Ishikawa (cell line): ENCODE measurements around the gene RNASEL.

Experiments
- CREB1 ChIP-seq: IDR thresholded peaks from 2 replicates; pipeline ENCODE4 v1.6.1; 2012; ENCODE audit warnings: low read depth
- EP300 ChIP-seq: IDR thresholded peaks from 2 replicates; pipeline ENCODE4 v1.6.1; 2012; ENCODE audit warnings: borderline replicate concordance
- MAX ChIP-seq: IDR thresholded peaks from 2 replicates; pipeline ENCODE4 v1.6.1; 2012
- RAD21 ChIP-seq: IDR thresholded peaks from 2 replicates; pipeline ENCODE4 v1.6.1; 2012; ENCODE audit warnings: low read depth
- REST ChIP-seq: IDR thresholded peaks from 2 replicates; pipeline ENCODE4 v1.6.1; 2012; ENCODE audit warnings: low read depth, mild to moderate bottlenecking
- TAF1 ChIP-seq: IDR thresholded peaks from 2 replicates; pipeline ENCODE4 v1.6.1; 2012; ENCODE audit warnings: low read depth, mild to moderate bottlenecking
- TCF12 ChIP-seq: IDR thresholded peaks from 2 replicates; pipeline ENCODE4 v1.6.1; 2012; ENCODE audit warnings: low read depth
- USF1 ChIP-seq: IDR thresholded peaks from 2 replicates; pipeline ENCODE4 v1.6.1; 2012
- YY1 ChIP-seq: IDR thresholded peaks from 2 replicates; pipeline ENCODE4 v1.6.1; 2012; ENCODE audit warnings: low read depth
- ZBTB7A ChIP-seq: IDR thresholded peaks from 2 replicates; pipeline ENCODE4 v1.6.1; 2012; ENCODE audit warnings: low read depth

- TF ChIP-seq EP300 (no peak), RAD21 (no peak), TAF1 (no peak), MAX (no peak), CREB1 (no peak), USF1 (no peak), REST (no peak), ZBTB7A (no peak), TCF12 (no peak), YY1 (no peak)
Measured at GRCh38 chr1:182568647-182569284, 20.3 kb downstream of the RNASEL start.
